MM.1S (cell line): ENCODE data around the gene ASPDH.

Experiments used
- DNase-seq: peaks from one replicate; pipeline ENCODE4 v3.0.0-alpha.2; 2015
- H2AFZ ChIP-seq: fragments of 300-600 bp; sonication (generic); 2 replicates; pipeline ENCODE4 v1.6.0; 2016; ENCODE audit warnings: antibody characterized with exemption, low read length
- H3F3A ChIP-seq: fragments of 300-600 bp; sonication (generic); 2 replicates; pipeline ENCODE4 v1.6.1; 2016; ENCODE audit warnings: mild to moderate bottlenecking, antibody characterized with exemption, low read length, moderate library complexity, mixed read lengths; ENCODE audit not compliant: insufficient read depth
- H3K27ac ChIP-seq: fragments of 300-600 bp; sonication (generic); 2 replicates; pipeline ENCODE4 v1.5.1; 2016; ENCODE audit warnings: mild to moderate bottlenecking, low read length
- H3K27me3 ChIP-seq: fragments of 300-600 bp; sonication (generic); replicated peaks from 2 replicates; pipeline ENCODE4 v1.6.0; 2016; ENCODE audit warnings: low read length; ENCODE audit not compliant: insufficient read depth
- H3K36me3 ChIP-seq: fragments of 300-600 bp; sonication (generic); replicated peaks from 2 replicates; pipeline ENCODE4 v1.6.1; 2016; ENCODE audit warnings: mild to moderate bottlenecking, low read length, mixed read lengths; ENCODE audit not compliant: insufficient read depth
- H3K4me1 ChIP-seq: fragments of 300-600 bp; sonication (generic); 2 replicates; pipeline ENCODE4 v1.6.1; 2016; ENCODE audit warnings: low read length, mixed read lengths
- H3K4me2 ChIP-seq: fragments of 300-600 bp; sonication (generic); 2 replicates; pipeline ENCODE4 v1.6.0; 2016; ENCODE audit warnings: low read depth, low read length
- H3K4me3 ChIP-seq: fragments of 300-600 bp; sonication (generic); 2 replicates; pipeline ENCODE4 v1.5.1; 2016; ENCODE audit warnings: low read length, mixed read lengths
- H3K79me2 ChIP-seq: fragments of 300-600 bp; sonication (generic); 2 replicates; pipeline ENCODE4 v1.6.1; 2016; ENCODE audit warnings: mixed run types, low read length, mixed read lengths
- H3K9ac ChIP-seq: fragments of 300-600 bp; sonication (generic); 2 replicates; pipeline ENCODE4 v1.6.1; 2016; ENCODE audit warnings: low read length, mixed read lengths
- H3K9me2 ChIP-seq: fragments of 300-600 bp; sonication (generic); replicated peaks from 2 replicates; pipeline ENCODE4 v1.6.1; 2016; ENCODE audit warnings: mild to moderate bottlenecking, low read length, mixed read lengths; ENCODE audit not compliant: insufficient read depth
- H3K9me3 ChIP-seq: fragments of 300-600 bp; sonication (generic); replicated peaks from 2 replicates; pipeline ENCODE4 v1.6.1; 2016; ENCODE audit warnings: mild to moderate bottlenecking, low read length, mixed read lengths; ENCODE audit not compliant: insufficient read depth
- H4K20me1 ChIP-seq: fragments of 300-600 bp; sonication (generic); 2 replicates; pipeline ENCODE4 v1.6.1; 2016; ENCODE audit warnings: mild to moderate bottlenecking, low read length, moderate library complexity, mixed read lengths; ENCODE audit not compliant: insufficient read depth
- CTCF ChIP-seq: fragments of 300-600 bp; sonication (generic); IDR thresholded peaks from 2 replicates; pipeline ENCODE4 v1.5.1; 2016; ENCODE audit warnings: antibody characterized with exemption, low read length, mixed read lengths
- EZH2 ChIP-seq: fragments of 300-600 bp; sonication (generic); optimal IDR thresholded peaks from 2 replicates; pipeline ENCODE3; 2017; ENCODE audit warnings: low read depth, mild to moderate bottlenecking, antibody characterized with exemption, low read length, mixed read lengths
- EZH2phosphoT487 ChIP-seq: fragments of 300-600 bp; sonication (generic); IDR thresholded peaks from 2 replicates; pipeline ENCODE4 v1.6.1; 2018; ENCODE audit warnings: antibody characterized with exemption, low read length

ASPDH gene

GRCh38 chr19:50496189-50497021 lies 17.3 kb downstream of the ASPDH start:
- H2AFZ ChIP-seq, result no peak overlapping the region
- H3K9me2 ChIP-seq, result no peaks in the 10 kb centered on the region
- no peak overlapping the region for H3K27ac ChIP-seq
- H3F3A ChIP-seq, result no peaks in the 10 kb centered on the region
- H3K79me2 ChIP-seq, result no peaks in the 10 kb centered on the region
- H3K9me3 ChIP-seq, result no peaks in the 10 kb centered on the region
- no peaks in the 10 kb centered on the region for H3K27me3 ChIP-seq
- H3K4me2 ChIP-seq, result no peak overlapping the region
- no peaks in the 10 kb centered on the region for H3K36me3 ChIP-seq
- no peaks in the 10 kb centered on the region for H3K4me1 ChIP-seq
- TF ChIP-seq EZH2phosphoT487 (no peak), CTCF (no peak), EZH2 (no peak)
- H4K20me1 ChIP-seq, result no peaks in the 10 kb centered on the region
- H3K4me3 ChIP-seq, result no peak overlapping the region
- no peak for DNase-seq
- H3K9ac ChIP-seq, result no peak overlapping the region

- DNase-seq, result no peak
- no peaks in the 10 kb centered on the region for H3F3A ChIP-seq
- H4K20me1 ChIP-seq, result no peaks in the 10 kb centered on the region
- no peak overlapping the region for H3K9ac ChIP-seq
- no peak overlapping the region for H3K4me3 ChIP-seq
- TF ChIP-seq EZH2 (no peak), CTCF (no peak), EZH2phosphoT487 (no peak)
- H3K9me3 ChIP-seq, result no peaks in the 10 kb centered on the region
- no peaks in the 10 kb centered on the region for H3K27me3 ChIP-seq
- H3K9me2 ChIP-seq, result no peaks in the 10 kb centered on the region
- H3K4me2 ChIP-seq, result no peak overlapping the region
- no peak overlapping the region for H2AFZ ChIP-seq
- H3K27ac ChIP-seq, result no peak overlapping the region
- H3K4me1 ChIP-seq, result no peaks in the 10 kb centered on the region
- no peaks in the 10 kb centered on the region for H3K79me2 ChIP-seq
- no peaks in the 10 kb centered on the region for H3K36me3 ChIP-seq
Measured at GRCh38 chr19:50495020-50495531, 18.6 kb downstream of the ASPDH start.

- Histone ChIP-seq H3K4me1 (no peaks in the 10 kb centered on the region), H3K9ac (no peak overlapping the region), H3K27ac (no peak overlapping the region), H3K79me2 (no peaks in the 10 kb centered on the region), H3K4me3 (no peak overlapping the region), H3K4me2 (no peak overlapping the region), H4K20me1 (no peaks in the 10 kb centered on the region), H3K36me3 (no peaks in the 10 kb centered on the region), H3K9me3 (no peaks in the 10 kb centered on the region), H3K9me2 (no peaks in the 10 kb centered on the region), H2AFZ (no peak overlapping the region), H3K27me3 (no peaks in the 10 kb centered on the region), H3F3A (no peaks in the 10 kb centered on the region)
- no peak for DNase-seq
- no peak for TF ChIP-seq EZH2phosphoT487
- TF ChIP-seq CTCF, result no peak
- TF ChIP-seq EZH2, result no peak
Measured at GRCh38 chr19:50494186-50495019, 19.3 kb downstream of the ASPDH start.
